ENCODE results near the gene ROCK2. TPM values are rescaled to one million over a fixed set of nuclear protein-coding genes. Genes with fewer than 3 reads are reported as not detected.

ROCK2 gene
- total and polyA plus RNA-seq, 2 of the 13 experiments (the other 11 are each of a cell fraction or from before 2014, with no cell fraction given), result 38.1 to 119 TPM

- Histone ChIP-seq H2AFZ (ENCODE audit: low read length) (no peak overlapping the region), H3K79me2 (ENCODE audit: insufficient read depth, low read length) (peaks cover 94% of the 10 kb centered on the region), H3K36me3 (replicated peaks in 1 of 2; ENCODE audit: control insufficient read depth in 1 of 2, insufficient read depth in 2 of 2, low read length in 2 of 2) (peaks cover 0 to 2% of the 10 kb centered on the region in 2 experiments; a peak in 3 of 5 replicates), H3K4me2 (ENCODE audit: low read depth, low read length) (no peak overlapping the region), H3K27ac (ENCODE audit: extremely low read length, insufficient read depth, low read length) (no peak overlapping the region), H4K20me1 (ENCODE audit: insufficient read depth, low read length) (peaks cover 93% of the 10 kb centered on the region), H3K9ac (ENCODE audit: insufficient read depth, low read depth, low read length) (no peak overlapping the region), H3K27me3 (ENCODE audit: control insufficient read depth in 1 of 2, insufficient read depth in 2 of 2, low read length in 2 of 2) (no peaks in the 10 kb centered on the region), H3K4me3 (replicated peaks in 1 of 3; ENCODE audit: insufficient read depth in 1 of 3, low read depth in 2 of 3, low read length in 3 of 3) (no peak overlapping the region), H3K4me1 (ENCODE audit: insufficient read depth, low read length) (peaks cover 85% of the 10 kb centered on the region), H3K9me3 (ENCODE audit: low read length) (no peaks in the 10 kb centered on the region)
- DNase-seq (ENCODE audit: low spot score), result no peak
- 69% methylated on average over 4 of the region's 4 CpGs for WGBS (ENCODE audit: low lambda C conversion rate)
- intact Hi-C loops (cut with micrococcal nuclease; ENCODE audit: unreplicated experiment), result no loop called here
- in situ Hi-C loops (cut with HindIII; ENCODE audit: extremely low pct_ligation_motif_present, low pct_unique_long_range_greater_than_20kb), result no loop called here
- BruUV-seq (replicated peaks), result no TSS peak
- FAIRE-seq, result no peak
- POLR2A ChIA-PET, result interaction anchor here (1.2 kb wide), 1 partner anchor 14 kb away, joined by 4 read pairs; the partner anchor contains the start of gene ROCK2
- no peak for ATAC-seq
- TF ChIP-seq SNAPC2 (CRISPR knock-in tag; IDR thresholded peaks at IDR 0.05), result no peak
- no peak for TF ChIP-seq SNRNP70 (IDR thresholded peaks at IDR 0.05; ENCODE audit: low read depth, low read length)
- TF ChIP-seq HNRNPK (IDR thresholded peaks at IDR 0.05; ENCODE audit: low read depth, low read length, poor library complexity, severe bottlenecking), result peak; percentile 97
- TF ChIP-seq PCBP1 (IDR thresholded peaks at IDR 0.05; ENCODE audit: borderline replicate concordance, low read depth, low read length), result 0 out of 2 replicates have a peak, but pooled peaks have one; percentile 25
- no peak for TF ChIP-seq REPIN1 (CRISPR knock-in tag; IDR thresholded peaks at IDR 0.05; ENCODE audit: borderline replicate concordance, low read depth)
- peak; percentile 17 for TF ChIP-seq PCBP2 (optimal IDR thresholded peaks at IDR 0.05; ENCODE audit: low read depth, low read length, poor library complexity, severe bottlenecking)
- TF ChIP-seq ZNF766 (CRISPR knock-in tag; IDR thresholded peaks at IDR 0.05; ENCODE audit: borderline replicate concordance), result no peak
- TF ChIP-seq MNT (IDR thresholded peaks at IDR 0.05), result no peak
- peak; percentile 79 for TF ChIP-seq ZNF263 (CRISPR knock-in tag; IDR thresholded peaks at IDR 0.05)
- CTCF ChIA-PET (ENCODE audit: low intra/inter-chr PET ratio, low total read pairs), result no interaction called here
These were observed 13.8 kb downstream of the ROCK2 start for GRCh38 chr2:11330457-11331142.

All from HepG2 (cell line).